ENCODE measurements around the gene ICAM1.
A peak's percentile ranks its signal among the peaks of the same experiment; 100 is the strongest.

The ICAM1 gene

DNA sequence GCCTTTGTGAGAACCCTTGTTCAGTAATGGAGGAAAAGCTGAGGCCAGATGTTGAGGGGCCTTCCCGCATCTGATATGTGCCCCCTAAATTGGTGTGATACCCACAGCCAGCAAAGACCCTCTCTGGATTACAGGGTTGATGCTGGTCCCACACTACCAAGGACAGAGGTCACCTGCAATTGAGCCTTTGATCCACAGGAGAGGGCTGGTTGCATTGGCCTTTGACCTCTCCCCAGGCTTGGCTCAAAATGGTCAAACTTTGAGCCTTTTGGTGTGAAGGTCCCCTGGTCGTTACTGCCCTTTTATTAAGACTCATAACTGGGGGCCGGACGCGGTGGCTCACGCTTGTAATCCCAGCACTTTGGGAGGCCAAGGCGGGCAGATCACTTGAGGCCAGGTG, 27.3 kb upstream of the ICAM1 start:
- no peak for DNase-seq

- DNase-seq = no peak
Measured at GRCh38 chr19:10245189-10245939, 25.6 kb upstream of the ICAM1 start.

- DNase-seq = no peak
Measured at GRCh38 chr19:10246511-10246910, 24.4 kb upstream of the ICAM1 start.

- DNase-seq = peak; percentile 99
Measured at GRCh38 chr19:10251792-10252694, 18.9 kb upstream of the ICAM1 start, which contains the start of gene MRPL4. Gene MRPL4, plus strand, starts transcription at chr19:10252214. Its CDS starts 40 bp downstream, at chr19:10252254.

GRCh38 chr19:10252707-10253106, 18.2 kb upstream of the ICAM1 start:
- DNase-seq = no peak

- DNase-seq = no peak
Measured at GRCh38 chr19:10254244-10254643, 16.7 kb upstream of the ICAM1 start.

DNA sequence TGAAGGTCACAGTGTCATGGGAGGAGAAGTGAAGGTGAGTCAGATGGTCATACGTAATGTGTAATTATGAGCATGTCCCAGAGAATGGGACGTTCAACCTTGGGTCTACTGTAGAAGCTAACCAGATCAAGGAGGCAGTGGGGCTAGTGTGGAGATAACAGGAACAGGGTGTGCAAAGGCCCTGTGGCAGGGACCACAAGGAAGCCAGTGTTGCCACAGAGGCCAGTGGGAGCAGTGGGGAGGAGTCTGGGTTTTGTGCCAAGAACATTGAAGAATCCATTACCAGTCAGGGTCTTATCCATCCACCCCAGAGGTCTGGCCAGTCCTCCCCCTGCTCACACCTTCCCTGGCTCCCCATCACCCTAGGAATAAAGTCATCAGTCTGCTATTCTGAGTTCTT, 15.6 kb upstream of the ICAM1 start:
- no peak for DNase-seq

DNA sequence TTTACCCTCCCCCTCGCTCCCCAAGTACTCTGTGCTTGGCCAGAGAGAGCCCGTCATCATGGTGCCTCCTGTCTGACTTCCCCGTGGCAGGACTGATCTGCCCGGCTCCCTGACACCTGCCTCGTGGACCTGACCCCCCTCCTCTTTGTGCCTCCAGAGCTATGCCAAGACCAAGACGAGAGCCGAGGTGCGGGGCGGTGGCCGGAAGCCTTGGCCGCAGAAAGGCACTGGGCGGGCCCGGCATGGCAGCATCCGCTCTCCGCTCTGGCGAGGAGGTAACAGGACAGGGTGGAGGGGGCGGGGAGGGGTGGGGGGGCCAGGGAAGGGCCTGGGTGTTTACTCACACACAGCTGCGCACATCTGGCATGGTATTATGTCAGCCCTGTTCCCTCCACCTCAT, 14.4 kb upstream of the ICAM1 start:
- DNase-seq = no peak

- DNase-seq = no peak
Measured at GRCh38 chr19:10256970-10257615, 13.8 kb upstream of the ICAM1 start.

- DNase-seq = no peak
Measured at GRCh38 chr19:10258080-10258710, 12.7 kb upstream of the ICAM1 start.

DNA sequence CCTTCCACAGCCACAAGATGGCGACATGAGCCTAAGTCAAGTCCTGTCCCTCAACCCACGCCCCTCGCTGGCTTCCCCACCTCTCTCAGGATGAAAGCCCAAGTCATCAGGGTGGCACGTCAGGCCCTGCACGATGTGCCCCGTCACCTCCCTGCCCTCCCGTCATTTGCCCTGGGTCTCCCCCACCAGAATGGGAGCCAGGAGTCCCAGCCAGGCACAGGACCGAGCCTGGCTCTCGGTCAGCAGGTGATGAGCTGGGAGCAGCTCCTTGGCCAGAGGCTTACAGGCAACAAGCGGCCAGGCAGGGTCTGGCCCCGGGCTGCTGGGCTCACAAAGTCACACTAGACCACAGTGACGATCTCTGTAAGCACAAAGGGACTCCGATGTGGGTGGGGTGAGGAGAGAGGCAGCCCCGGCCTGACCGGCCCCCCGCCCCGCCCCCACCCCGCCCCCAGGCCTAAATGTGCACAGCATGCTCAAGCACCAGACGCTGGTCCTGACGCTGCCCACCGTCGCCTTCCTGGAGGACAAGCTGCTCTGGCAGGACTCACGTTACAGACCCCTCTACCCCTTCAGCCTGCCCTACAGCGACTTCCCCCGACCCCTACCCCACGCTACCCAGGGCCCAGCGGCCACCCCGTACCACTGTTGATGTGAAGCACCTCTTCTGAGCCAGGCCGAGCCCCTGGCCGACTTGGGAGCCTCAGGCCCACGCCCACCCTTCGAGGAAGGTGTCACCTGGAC, 11.6 kb upstream of the ICAM1 start:
- DNase-seq = peak; percentile 45

GRCh38 chr19:10260141-10260584, 10.8 kb upstream of the ICAM1 start:
- no peak for DNase-seq

- no peak for DNase-seq
Measured at GRCh38 chr19:10262771-10263170, 8.1 kb upstream of the ICAM1 start.

DNA sequence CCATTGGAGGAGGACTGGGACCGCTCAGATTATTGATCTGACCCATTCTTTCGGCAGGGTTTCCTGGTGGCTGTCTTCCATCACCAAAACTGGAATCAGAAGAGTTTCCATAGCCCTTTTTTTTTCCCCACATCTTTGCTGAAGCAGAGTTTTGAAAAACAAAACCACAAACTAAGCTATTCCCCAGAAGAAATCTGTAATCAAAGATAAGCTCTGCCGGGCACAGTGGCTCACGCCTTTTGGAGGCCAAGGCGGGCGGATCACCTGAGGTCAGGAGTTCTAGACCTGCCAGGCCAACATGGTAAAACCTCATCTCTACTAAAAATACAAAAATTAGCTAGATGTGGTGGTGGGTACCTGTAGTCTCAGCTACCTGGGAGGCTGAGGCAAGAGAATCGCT, 4.2 kb upstream of the ICAM1 start:
- no peak for DNase-seq

DNA sequence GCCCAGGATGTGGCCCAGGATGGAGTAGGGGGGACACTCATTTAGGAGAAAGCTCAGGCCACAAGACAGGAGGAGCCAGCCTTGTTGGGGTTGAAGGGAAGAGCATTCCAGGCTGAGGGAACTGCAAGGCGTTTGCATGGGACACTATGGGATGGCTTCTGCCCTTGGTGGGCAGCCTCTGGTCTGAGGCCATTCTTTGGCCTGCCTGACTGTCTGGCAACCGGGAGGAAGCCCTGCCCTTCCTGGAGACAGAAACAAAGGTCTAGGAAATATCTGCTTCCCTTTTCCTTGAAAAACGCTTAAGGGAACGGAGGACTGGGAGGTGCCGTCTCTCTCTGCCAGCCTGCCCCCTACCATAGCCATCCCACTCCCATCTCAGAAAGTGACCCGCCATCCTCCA, 2.8 kb upstream of the ICAM1 start:
- DNase-seq = no peak

DNA sequence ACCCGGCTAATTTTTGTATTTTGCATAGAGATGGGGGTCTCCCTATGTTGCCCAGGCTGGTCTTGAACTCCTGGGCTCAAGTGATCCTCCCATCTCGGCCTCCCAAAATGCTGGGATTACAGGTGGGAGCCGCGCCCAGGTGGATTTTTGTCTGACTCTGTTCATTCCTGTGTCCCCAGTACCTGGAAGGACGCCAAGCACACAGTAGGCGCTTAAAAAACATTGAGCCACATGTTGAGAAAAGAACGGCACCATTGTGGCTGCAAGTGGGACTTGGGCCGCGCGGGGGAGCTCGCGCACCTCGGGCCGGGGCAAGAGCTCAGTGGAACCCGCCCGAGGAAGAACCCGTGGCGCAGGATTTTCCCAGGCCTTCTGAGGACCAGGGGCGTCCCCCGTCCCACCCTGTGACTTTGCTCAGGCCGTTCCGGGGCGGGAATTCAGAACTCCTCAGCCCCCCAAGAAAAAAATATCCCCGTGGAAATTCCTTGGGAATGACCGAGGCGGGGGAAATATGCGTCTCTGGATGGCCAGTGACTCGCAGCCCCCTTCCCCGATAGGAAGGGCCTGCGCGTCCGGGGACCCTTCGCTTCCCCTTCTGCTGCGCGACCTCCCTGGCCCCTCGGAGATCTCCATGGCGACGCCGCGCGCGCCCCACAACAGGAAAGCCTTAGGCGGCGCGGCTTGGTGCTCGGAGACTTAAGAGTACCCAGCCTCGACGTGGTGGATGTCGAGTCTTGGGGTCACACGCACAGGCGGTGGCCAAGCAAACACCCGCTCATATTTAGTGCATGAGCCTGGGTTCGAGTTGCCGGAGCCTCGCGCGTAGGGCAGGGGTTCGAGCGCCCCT, 1.4 kb upstream of the ICAM1 start:
- peak; percentile 67 for DNase-seq

GRCh38 chr19:10270180-10270615, 722 bp upstream of the ICAM1 start:
- DNase-seq = no peak

DNA sequence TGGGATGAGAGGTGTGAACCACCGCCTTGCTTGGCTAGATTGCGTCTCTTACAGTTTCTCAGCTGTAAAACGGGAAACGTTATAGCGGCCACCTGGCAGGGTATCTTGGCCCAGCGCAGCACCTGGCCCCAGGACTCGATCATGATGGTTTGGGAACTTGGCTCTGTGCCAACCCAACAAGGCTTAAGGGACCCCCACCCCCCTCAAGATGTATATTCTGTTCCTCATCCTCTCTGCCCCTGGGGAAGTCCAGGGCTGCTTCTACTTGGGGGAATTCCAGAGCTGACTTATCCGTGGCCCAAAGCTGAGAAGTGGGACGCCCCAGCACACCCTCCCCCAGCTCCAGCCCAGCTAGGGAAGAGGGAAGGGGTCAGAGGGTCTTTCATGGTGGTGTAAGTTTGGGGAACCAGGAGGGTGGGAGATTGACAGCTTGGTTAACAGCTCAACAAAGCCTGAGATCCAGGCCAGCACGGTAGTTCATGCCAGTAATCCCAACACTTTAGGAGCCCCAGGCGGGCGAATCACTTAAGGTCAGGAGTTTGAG, 695 bp downstream of the ICAM1 start:
- DNase-seq = no peak

DNA sequence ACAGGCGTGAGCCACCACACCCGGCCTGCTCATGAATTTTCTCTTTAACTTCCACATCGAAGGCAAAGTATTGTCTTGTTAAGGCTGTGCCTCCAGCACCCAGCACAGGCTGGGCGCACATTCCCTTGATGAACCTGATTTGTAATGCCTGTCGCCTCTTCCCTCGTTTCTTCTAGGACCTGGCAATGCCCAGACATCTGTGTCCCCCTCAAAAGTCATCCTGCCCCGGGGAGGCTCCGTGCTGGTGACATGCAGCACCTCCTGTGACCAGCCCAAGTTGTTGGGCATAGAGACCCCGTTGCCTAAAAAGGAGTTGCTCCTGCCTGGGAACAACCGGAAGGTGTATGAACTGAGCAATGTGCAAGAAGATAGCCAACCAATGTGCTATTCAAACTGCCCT, 3.7 kb downstream of the ICAM1 start:
- no peak for DNase-seq

DNA sequence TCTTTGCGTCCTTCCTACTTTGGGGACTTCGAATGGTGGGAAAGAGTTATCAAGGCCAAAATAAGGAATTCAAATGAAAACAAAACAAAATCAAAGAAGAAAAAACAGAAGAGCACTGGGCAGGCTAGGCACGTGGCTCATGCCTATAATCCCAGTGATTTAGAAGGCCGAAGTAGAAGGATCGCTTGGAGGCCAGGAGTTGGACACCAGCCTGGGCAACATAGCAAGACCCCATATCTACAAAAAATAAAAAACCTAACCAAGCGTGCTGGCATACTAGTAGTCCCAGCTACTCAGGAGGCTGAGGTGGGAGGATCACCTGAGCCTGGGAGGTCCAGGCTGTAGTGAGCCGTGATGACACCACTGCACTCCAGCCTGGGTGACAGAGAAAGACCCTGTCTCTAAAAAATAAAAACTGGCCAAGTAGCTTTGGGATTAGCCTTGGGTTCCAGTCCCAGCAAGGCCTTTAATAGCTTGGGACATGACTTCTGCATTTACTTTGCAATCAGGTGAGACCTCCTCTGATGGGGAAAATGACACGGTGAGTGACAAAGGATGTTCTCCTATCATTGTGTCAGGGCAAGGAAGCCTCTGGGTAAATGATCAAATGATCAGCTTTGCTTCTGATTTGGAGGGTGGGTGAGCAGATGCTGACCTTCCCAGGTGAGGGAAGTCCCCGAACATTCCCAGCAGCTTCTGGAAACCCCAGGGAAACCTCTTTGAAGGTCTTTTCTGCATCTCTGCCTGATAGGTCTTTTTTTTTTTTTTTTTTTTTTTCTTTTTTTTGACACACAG, 7.1 kb downstream of the ICAM1 start:
- DNase-seq = no peak
